Measurements from ENCODE around the gene SUPT20HL1. TPM values are rescaled to one million over a fixed set of nuclear protein-coding genes. Genes with fewer than 3 reads are reported as not detected.
"Not testable (repeated sequence)": the region's sequence is repeated elsewhere in the genome, so short reads cannot be mapped to it uniquely, and the experiment has no call there.

The SUPT20HL1 gene
- total RNA-seq (2014; rRNA removed; shearing (Covaris generic)) (not detected in 2 replicates), total RNA-seq (2022) (not detected in 2 replicates), Bru-seq, nascent RNA (not detected), BruChase-seq, experiment 1, labeled RNA remaining after a 6-hour chase (not detected), BruChase-seq, experiment 2, labeled RNA remaining after a 2-hour chase (not detected)
- long read RNA-seq = 0 reads

DNA sequence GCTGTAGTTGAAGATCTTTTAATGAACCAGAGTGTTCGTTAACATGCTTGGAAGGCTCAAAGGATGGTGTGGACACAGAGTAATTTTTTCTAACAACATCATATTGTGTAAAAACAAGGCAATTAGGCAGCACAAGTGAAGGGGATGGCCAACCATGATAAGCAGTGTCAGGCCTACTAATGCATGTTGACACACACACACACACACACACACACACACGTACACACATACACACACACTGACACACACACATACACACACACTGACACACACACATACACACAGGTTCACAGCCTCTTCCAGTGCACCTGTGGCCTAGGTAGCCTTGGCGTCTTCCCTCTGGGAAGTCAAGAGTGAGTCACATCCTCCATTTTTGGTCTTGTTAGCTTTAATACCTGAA is at the start of gene SUPT20HL1:
SUPT20HL1 (plus strand) TSS at position 368 of the 400 bp plus-strand sequence. CDS start 2,122 bp downstream, outside the sequence.
- no TSS peak for BruUV-seq (replicated peaks)
- Histone ChIP-seq H3K4me1 (ENCODE audit: insufficient read depth, low read length, poor library complexity, severe bottlenecking) (no peaks in the 10 kb centered on the region), H2AFZ (ENCODE audit: low read length) (no peak within 1 kb of the TSS), H4K20me1 (ENCODE audit: insufficient read depth, low read length) (no peaks in the 10 kb centered on the region), H3K9me2 (ENCODE audit: insufficient read depth, low read length) (no peaks in the 10 kb centered on the region), H3K9me3 (ENCODE audit: low read length) (no peaks in the 10 kb centered on the region), H3K36me3 (ENCODE audit: insufficient read depth, low read length) (no peaks in the 10 kb centered on the region), H3K4me3 (ENCODE audit: low read depth, low read length, poor library complexity, severe bottlenecking) (no peak within 1 kb of the TSS), H3K79me2 (ENCODE audit: insufficient read depth, low read depth, low read length) (no peaks in the 10 kb centered on the region), H3K27ac (ENCODE audit: low read depth, low read length, poor library complexity, severe bottlenecking) (no peak within 1 kb of the TSS), H3K4me2 (ENCODE audit: low read length) (no peak within 1 kb of the TSS)
- intact Hi-C loops (cut with micrococcal nuclease; ENCODE audit: unreplicated experiment) = no loop called here
- no peak for DNase-seq (ENCODE audit: low spot score)
- CTCF ChIA-PET (ENCODE audit: unreplicated experiment) = no interaction called here
- TF ChIP-seq EZH2phosphoT487 (IDR thresholded peaks at IDR 0.05; ENCODE audit: borderline replicate concordance, low read depth, low read length) = no peak
- TF ChIP-seq, protein P1, sequence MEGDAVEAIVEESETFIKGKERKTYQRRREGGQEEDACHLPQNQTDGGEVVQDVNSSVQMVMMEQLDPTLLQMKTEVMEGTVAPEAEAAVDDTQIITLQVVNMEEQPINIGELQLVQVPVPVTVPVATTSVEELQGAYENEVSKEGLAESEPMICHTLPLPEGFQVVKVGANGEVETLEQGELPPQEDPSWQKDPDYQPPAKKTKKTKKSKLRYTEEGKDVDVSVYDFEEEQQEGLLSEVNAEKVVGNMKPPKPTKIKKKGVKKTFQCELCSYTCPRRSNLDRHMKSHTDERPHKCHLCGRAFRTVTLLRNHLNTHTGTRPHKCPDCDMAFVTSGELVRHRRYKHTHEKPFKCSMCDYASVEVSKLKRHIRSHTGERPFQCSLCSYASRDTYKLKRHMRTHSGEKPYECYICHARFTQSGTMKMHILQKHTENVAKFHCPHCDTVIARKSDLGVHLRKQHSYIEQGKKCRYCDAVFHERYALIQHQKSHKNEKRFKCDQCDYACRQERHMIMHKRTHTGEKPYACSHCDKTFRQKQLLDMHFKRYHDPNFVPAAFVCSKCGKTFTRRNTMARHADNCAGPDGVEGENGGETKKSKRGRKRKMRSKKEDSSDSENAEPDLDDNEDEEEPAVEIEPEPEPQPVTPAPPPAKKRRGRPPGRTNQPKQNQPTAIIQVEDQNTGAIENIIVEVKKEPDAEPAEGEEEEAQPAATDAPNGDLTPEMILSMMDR (conservative IDR thresholded peaks at IDR 0.05; ENCODE audit: low read length) = no peak
- POLR2A ChIA-PET = no interaction called here

DNA sequence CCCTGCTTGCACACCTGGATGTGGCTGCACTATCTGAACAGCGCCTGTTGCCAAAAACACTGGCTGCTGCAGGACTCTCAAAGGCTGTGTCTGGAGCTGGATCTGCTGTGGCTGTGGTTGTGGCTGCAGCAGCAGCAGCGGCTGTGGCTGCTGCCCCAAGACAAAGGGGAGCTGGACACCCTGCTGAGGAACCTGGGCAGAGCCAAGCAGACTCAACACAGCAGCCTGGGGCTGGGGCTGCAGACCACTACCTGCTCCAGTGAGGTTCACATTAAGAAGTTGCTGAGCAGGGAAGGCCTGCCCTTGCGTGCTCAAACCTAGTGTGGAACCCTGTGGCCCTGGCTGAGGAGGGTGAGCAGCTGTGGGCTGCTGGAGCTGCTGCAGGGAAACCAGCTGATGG is 49.5 kb upstream of the SUPT20HL1 start:
- H3K4me3 ChIP-seq (ENCODE audit: low read depth, low read length, poor library complexity, severe bottlenecking); H3K27ac ChIP-seq (ENCODE audit: low read depth, low read length, poor library complexity, severe bottlenecking); H3K36me3 ChIP-seq (ENCODE audit: insufficient read depth, low read length); H3K79me2 ChIP-seq (ENCODE audit: insufficient read depth, low read depth, low read length); H4K20me1 ChIP-seq (ENCODE audit: insufficient read depth, low read length); H3K4me2 ChIP-seq (ENCODE audit: low read length); H3K9me2 ChIP-seq (ENCODE audit: insufficient read depth, low read length); POLR2A ChIA-PET; CTCF ChIA-PET (ENCODE audit: unreplicated experiment); H3K4me1 ChIP-seq (ENCODE audit: insufficient read depth, low read length, poor library complexity, severe bottlenecking); DNase-seq (ENCODE audit: low spot score); intact Hi-C loops (cut with micrococcal nuclease; ENCODE audit: unreplicated experiment); BruUV-seq (replicated peaks); H2AFZ ChIP-seq (ENCODE audit: low read length); H3K9me3 ChIP-seq (ENCODE audit: low read length): not testable (repeated sequence)

DNA sequence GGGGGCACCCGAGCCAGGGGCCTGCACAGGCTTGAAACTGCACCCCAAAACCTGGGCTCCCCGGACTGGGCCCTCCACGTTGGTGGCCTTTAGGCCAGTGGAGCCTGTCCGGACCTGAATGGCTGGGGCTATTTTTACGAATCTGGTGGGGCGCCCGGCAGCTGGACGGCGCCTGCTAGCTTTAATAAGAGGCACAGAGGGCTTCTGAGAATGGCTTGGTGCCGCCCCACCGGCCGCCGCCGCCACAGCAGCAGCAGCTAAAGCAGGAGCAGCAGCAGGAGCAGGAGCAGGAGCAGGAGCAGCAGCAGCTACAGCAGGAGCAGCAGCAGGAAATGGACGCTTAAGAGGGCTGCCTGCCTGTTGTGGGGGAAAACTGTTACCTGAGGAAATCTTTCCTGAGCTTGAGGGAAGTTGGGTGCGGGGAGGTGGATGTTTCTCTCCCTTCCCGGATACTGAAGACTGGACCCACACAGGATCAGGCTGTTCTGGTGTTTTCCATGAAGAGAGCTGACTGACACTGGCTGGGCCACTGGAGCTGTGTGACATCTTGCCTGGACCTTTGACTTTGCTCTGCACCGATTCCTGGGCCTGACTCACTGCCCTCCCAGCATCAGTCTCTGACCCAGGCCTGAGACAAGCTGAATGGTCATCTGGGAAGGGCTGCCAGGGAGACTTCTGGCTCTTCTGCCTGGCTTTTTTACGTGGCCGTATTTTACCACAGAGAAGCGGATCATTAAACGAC is 48.8 kb upstream of the SUPT20HL1 start:
- H2AFZ ChIP-seq (ENCODE audit: low read length); H3K4me2 ChIP-seq (ENCODE audit: low read length); POLR2A ChIA-PET; intact Hi-C loops (cut with micrococcal nuclease; ENCODE audit: unreplicated experiment); CTCF ChIA-PET (ENCODE audit: unreplicated experiment); BruUV-seq (replicated peaks); H3K36me3 ChIP-seq (ENCODE audit: insufficient read depth, low read length); DNase-seq (ENCODE audit: low spot score); H3K9me2 ChIP-seq (ENCODE audit: insufficient read depth, low read length); H3K27ac ChIP-seq (ENCODE audit: low read depth, low read length, poor library complexity, severe bottlenecking); H3K4me3 ChIP-seq (ENCODE audit: low read depth, low read length, poor library complexity, severe bottlenecking); H3K9me3 ChIP-seq (ENCODE audit: low read length); H3K4me1 ChIP-seq (ENCODE audit: insufficient read depth, low read length, poor library complexity, severe bottlenecking); H3K79me2 ChIP-seq (ENCODE audit: insufficient read depth, low read depth, low read length); H4K20me1 ChIP-seq (ENCODE audit: insufficient read depth, low read length): not testable (repeated sequence)

DNA sequence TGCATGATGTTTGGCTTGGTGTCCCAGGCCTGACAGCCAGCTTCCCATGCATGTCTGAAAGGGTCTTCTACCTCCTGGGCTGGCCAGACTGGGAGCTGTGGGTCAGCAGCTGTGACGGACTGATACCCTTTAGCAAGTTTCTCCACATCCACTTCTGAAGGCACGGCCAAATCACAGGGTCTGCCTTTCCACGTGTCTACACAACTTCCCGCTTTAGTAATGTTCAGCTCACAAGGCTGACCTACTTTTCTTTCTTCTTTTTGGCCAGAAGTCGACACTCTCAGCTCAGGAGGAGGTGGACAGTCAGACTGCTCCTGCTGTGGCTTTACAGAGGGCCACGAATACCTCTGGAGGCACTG is 48.2 kb upstream of the SUPT20HL1 start:
- H3K4me3 ChIP-seq (ENCODE audit: low read depth, low read length, poor library complexity, severe bottlenecking); H4K20me1 ChIP-seq (ENCODE audit: insufficient read depth, low read length); H3K9me2 ChIP-seq (ENCODE audit: insufficient read depth, low read length); POLR2A ChIA-PET; intact Hi-C loops (cut with micrococcal nuclease; ENCODE audit: unreplicated experiment); BruUV-seq (replicated peaks); H3K79me2 ChIP-seq (ENCODE audit: insufficient read depth, low read depth, low read length); H2AFZ ChIP-seq (ENCODE audit: low read length); H3K4me1 ChIP-seq (ENCODE audit: insufficient read depth, low read length, poor library complexity, severe bottlenecking); DNase-seq (ENCODE audit: low spot score); CTCF ChIA-PET (ENCODE audit: unreplicated experiment); H3K4me2 ChIP-seq (ENCODE audit: low read length); H3K27ac ChIP-seq (ENCODE audit: low read depth, low read length, poor library complexity, severe bottlenecking); H3K9me3 ChIP-seq (ENCODE audit: low read length); H3K36me3 ChIP-seq (ENCODE audit: insufficient read depth, low read length): not testable (repeated sequence)

All from OCI-LY7 (cell line).